ENCODE data around the gene DCK.
"Not testable (repeated sequence)": the region's sequence is repeated elsewhere in the genome, so short reads cannot be mapped to it uniquely, and the experiment has no call there.

The DCK gene

DNA sequence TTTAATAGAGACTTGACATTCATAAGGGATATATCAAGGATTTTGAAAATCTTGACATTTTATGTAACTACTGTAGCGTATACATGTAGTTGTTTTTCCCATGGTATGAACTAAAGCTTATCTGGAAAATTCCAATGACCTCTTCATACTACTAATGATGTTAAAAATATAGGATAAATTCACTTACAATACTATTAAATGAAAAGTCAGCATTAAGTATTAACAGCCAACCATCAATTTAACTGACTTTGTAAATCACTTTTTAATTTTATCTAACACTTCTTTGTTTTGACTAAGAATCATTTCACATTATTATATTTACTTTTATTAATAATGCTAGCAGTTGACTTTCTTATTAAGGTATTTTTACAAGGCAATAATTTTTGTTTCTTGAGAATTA lies 34.2 kb downstream of the DCK start:
- no peak for DNase-seq (ENCODE audit: low read depth)
- no peak overlapping the region for H3K4me3 ChIP-seq (ENCODE audit: low read depth, low read length)
- TF ChIP-seq, protein P1, sequence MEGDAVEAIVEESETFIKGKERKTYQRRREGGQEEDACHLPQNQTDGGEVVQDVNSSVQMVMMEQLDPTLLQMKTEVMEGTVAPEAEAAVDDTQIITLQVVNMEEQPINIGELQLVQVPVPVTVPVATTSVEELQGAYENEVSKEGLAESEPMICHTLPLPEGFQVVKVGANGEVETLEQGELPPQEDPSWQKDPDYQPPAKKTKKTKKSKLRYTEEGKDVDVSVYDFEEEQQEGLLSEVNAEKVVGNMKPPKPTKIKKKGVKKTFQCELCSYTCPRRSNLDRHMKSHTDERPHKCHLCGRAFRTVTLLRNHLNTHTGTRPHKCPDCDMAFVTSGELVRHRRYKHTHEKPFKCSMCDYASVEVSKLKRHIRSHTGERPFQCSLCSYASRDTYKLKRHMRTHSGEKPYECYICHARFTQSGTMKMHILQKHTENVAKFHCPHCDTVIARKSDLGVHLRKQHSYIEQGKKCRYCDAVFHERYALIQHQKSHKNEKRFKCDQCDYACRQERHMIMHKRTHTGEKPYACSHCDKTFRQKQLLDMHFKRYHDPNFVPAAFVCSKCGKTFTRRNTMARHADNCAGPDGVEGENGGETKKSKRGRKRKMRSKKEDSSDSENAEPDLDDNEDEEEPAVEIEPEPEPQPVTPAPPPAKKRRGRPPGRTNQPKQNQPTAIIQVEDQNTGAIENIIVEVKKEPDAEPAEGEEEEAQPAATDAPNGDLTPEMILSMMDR (IDR thresholded peaks at IDR 0.05; ENCODE audit: insufficient read depth, low read depth, low read length, missing control alignments), result no peak

DNA sequence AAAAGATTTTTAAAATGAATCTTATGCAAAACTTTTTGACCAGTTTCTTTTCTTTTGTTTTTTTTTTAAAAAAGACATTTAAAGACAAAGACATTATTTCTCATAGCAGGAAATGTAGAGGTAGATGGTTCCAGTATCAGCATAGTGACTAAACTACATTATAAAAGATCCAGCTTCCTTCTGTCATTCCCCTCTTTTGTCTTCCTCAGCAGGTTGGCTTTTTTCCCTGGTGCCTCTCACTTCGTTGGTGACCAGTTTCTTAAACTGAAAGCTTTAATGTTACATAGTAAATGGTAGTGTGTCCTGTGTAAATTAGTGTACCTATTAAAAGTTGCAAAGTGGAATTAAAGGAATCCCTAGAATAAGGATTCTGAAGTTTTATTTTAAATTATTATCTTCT lies 36.1 kb downstream of the DCK start:
- no peak overlapping the region for H3K4me3 ChIP-seq (ENCODE audit: low read depth, low read length)
- DNase-seq (ENCODE audit: low read depth), result no peak
- TF ChIP-seq, protein P1 (IDR thresholded peaks at IDR 0.05; ENCODE audit: insufficient read depth, low read depth, low read length, missing control alignments), result no peak

DNA sequence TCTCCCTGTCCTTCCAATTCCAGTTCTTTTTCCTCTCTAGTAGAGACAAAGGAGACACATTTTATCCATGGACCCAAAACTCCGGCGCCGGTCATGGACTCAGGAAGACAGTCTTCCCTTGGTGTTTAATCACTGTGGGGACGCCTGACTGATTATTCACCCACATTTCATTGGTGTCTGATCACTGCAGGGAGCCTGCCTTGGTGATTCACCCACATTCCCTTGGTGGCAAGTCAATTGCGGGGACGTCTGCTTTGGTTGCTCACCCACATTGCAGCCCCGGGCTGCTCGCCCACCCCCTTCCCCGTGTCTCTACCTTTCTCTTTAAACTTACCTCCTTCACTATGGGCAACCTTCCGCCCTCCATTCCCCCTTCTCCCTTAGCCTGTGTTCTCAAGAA lies 38.7 kb downstream of the DCK start:
- not testable (repeated sequence) for DNase-seq (ENCODE audit: low read depth); H3K4me3 ChIP-seq (ENCODE audit: low read depth, low read length)

DNA sequence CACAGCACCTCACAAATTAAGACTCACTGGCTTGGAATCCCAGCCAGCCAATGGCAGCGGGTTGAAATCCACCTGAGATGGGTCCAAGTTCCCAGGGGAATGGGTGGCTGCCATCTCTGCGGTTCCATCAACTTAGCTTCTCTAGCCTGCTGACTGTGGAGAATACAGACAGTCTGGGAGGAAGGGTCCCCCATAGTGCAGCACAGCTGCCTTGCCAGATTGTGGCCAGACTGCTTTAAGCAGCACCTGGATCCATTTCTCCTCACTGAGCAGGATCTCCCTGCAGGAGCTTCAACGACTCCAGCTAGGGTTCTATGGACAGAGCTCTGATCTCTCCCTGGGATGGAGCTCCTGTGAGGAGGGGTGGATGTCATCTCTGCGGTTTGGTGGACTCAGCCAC lies 51.8 kb downstream of the DCK start:
- DNase-seq (ENCODE audit: low read depth), result no peak
- TF ChIP-seq, protein P1 (IDR thresholded peaks at IDR 0.05; ENCODE audit: insufficient read depth, low read depth, low read length, missing control alignments), result no peak
- no peak overlapping the region for H3K4me3 ChIP-seq (ENCODE audit: low read depth, low read length)

DNA sequence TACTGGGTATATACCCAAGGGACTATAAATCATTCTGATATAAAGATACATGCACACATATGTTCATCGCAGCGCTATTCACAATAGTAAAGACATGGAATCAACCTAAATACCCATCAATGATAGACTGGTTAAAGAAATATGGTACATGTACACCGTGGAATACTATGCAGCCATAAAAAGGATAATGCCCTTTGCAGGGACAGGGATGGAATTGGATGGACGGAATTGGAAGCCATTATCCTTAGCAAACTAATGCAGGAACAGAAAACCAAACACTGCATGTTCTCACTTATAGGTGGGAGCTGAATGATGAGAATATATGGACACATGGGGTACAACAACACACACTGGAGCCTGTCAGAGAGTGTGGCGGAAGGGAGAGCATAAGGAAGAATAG lies 55.9 kb downstream of the DCK start:
- no peak overlapping the region for H3K4me3 ChIP-seq (ENCODE audit: low read depth, low read length)
- DNase-seq (ENCODE audit: low read depth), result no peak
- TF ChIP-seq, protein P1 (IDR thresholded peaks at IDR 0.05; ENCODE audit: insufficient read depth, low read depth, low read length, missing control alignments), result no peak

DNA sequence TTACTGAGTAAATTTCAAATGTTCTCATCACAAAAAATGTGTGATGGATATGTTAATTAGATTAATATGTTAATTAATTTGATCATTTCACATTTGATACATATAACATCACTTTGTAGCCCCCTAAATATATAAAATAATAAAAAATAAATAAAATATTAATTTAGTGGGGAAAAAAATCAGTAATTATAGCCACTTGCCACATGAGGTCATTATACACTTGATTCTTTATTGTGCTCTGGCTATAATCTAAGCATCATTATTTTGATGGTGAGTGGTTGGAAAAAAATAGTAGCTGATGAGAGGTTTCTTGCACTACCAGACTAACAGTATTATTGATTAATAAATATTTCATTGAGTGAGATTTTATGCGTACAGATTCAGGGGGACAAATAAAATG lies 57.4 kb downstream of the DCK start:
- TF ChIP-seq, protein P1 (IDR thresholded peaks at IDR 0.05; ENCODE audit: insufficient read depth, low read depth, low read length, missing control alignments), result no peak
- no peak for DNase-seq (ENCODE audit: low read depth)
- H3K4me3 ChIP-seq (ENCODE audit: low read depth, low read length), result no peak overlapping the region

DNA sequence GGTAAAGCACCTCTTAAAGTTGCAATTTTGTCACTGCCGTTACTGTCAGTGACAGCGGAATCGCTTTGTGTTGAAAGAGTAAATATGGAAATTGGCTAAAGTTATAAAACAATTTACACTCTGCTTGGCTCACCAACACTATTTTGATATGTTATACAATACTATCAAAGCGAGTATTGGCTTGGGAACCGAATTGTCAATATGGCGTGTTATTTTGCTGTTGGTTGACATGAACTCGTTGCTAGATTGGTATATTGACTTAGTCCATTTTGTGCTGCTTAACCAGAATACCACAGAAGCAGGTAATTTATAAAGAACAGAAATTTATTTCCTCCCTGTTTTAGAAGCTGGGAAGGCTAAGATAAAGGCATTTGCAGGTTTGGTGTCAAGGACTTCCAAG lies 58.6 kb downstream of the DCK start:
- TF ChIP-seq, protein P1 (IDR thresholded peaks at IDR 0.05; ENCODE audit: insufficient read depth, low read depth, low read length, missing control alignments), result no peak
- no peak for DNase-seq (ENCODE audit: low read depth)
- no peak overlapping the region for H3K4me3 ChIP-seq (ENCODE audit: low read depth, low read length)

DNA sequence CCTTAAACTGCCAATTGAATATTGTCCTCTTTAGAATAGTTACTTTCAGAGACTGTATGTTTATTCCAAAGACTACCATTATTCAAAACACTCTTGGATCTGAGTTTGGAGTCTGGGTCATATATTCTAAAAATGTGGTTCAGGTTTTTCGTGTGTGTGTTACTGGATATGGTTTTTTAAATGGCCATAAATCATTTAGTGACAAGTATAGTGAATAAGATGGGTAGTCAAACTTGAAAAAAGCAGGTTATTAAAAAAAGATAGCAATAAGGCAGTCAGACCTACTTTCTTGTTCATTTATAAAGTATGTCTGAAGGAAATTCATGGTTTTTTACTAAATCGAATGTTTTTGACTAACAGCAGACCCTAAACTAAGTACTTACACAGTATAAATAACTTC lies 59.3 kb downstream of the DCK start:
- H3K4me3 ChIP-seq (ENCODE audit: low read depth, low read length), result no peak overlapping the region
- TF ChIP-seq, protein P1 (IDR thresholded peaks at IDR 0.05; ENCODE audit: insufficient read depth, low read depth, low read length, missing control alignments), result no peak
- no peak for DNase-seq (ENCODE audit: low read depth)

DNA sequence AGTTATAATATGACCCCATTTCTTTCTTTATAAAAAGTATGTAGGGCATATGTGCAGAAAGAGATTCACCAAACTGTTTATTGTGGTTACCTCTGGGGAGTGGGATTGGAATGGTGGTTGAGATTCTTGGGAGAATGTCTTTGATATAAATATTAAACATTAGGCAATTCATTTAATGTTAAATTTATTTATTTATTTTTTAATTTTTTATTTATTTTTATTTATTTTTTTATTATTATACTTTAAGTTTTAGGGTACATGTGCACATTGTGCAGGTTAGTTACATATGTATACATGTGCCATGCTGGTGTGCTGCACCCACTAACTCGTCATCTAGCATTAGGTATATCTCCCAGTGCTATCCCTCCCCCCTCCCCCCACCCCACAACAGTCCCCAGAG lies 60.2 kb downstream of the DCK start:
- not testable (repeated sequence) for DNase-seq (ENCODE audit: low read depth)

DNA sequence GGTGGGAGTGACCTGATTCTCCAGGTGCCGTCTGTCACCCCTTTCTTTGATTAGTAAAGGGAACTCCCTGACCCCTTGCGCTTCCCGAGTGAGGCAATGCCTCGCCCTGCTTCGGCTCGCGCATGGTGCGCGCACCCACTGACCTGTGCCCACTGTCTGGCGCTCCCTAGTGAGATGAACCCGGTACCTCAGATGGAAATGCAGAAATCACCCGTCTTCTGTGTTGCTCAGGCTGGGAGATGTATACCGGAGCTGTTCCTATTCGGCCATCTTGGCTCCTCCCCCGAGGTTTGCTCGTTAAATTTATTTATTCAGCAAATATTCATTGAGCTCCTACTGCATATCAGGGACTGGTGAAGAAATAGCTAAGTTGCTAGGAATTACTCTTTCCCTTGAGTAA lies 66.1 kb downstream of the DCK start:
- not testable (repeated sequence) for DNase-seq (ENCODE audit: low read depth); H3K4me3 ChIP-seq (ENCODE audit: low read depth, low read length)

More for the DNA sequence above, 60.2 kb downstream of the DCK start:
- H3K4me3 ChIP-seq (ENCODE audit: low read depth, low read length), result not testable (repeated sequence)
